HG02981 (cell line): Measurements from ENCODE around the gene RAB11FIP4.

Source experiments
- ATAC-seq: cut with Tn5 transposase; IDR thresholded peaks from one replicate; pipeline ENCODE4 v1.9.1; 2021; ENCODE audit warnings: mild to moderate bottlenecking, moderate library complexity; ENCODE audit not compliant: unreplicated experiment

Gene RAB11FIP4

GRCh38 chr17:31561469-31562375 lies 170.2 kb downstream of the RAB11FIP4 start:
- no peak for ATAC-seq

GRCh38 chr17:31562376-31562840 lies 170.9 kb downstream of the RAB11FIP4 start:
- no peak for ATAC-seq

GRCh38 chr17:31564291-31564690 lies 172.8 kb downstream of the RAB11FIP4 start:
- ATAC-seq: no peak

GRCh38 chr17:31564883-31565301 lies 173.4 kb downstream of the RAB11FIP4 start:
- no peak for ATAC-seq

GRCh38 chr17:31565652-31566051 lies 174.2 kb downstream of the RAB11FIP4 start:
- no peak for ATAC-seq

DNA sequence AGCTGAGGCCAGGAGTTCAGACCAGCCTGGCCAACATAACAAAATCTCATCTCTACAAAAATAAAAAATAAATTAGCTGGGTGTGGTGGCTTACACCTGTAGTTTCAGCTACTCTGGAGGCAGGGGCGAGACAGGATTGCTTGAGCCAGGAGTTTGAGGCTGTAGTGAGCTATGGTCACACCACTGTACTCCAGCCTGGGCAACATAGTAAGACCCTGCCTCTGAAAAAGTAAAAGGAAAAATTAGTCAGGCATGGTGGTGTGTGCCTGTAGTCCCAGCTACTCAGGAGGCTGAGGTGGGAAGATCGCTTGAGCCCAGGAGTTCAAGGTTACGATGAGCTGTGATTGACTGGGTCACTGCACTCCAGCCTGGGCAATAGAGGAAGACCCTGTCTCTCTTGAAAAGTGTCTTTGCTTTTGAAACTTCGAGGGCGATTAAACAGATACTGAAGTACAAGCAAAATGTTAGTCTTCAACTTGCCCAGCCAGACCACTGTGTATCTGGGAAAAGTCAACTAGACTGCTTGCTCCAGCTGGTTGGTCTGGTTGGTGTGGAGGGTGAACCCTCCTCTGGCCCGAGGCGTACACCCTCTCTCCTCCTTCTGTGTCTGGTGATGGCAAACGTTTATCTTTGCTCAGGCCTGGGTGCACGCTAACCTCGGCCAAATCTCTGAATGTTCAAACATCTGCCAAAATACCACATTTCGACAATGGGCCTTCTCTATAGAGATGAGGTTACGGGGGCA lies 174.9 kb downstream of the RAB11FIP4 start:
- ATAC-seq: no peak

DNA sequence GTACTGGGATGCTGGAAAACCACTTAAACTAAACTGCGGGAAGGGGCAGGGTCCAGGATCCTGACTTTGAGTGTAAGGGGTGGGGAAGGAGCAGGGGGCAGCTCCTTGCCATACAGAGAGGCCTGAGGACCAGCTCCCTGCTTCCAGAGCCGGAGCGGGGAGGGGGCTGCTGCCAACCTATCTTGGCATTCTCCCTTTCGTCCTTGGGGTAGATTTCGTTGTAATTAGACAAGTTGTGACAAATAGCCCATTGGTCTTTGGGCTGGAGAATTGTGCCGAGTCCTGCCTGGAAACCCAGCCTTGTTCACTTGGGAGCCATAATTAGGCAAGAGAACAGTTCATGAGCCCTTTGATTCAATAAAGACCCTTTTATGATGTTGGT lies 175.5 kb downstream of the RAB11FIP4 start:
- ATAC-seq: no peak

- ATAC-seq: no peak
Observed at GRCh38 chr17:31568121-31568520, 176.6 kb downstream of the RAB11FIP4 start.

- no peak for ATAC-seq
Observed at GRCh38 chr17:31568539-31568938, 177.1 kb downstream of the RAB11FIP4 start.

- no peak for ATAC-seq
Observed at GRCh38 chr17:31570231-31570630, 178.8 kb downstream of the RAB11FIP4 start.

GRCh38 chr17:31570951-31571892 lies 179.7 kb downstream of the RAB11FIP4 start:
- ATAC-seq: no peak

GRCh38 chr17:31572341-31572740 lies 180.9 kb downstream of the RAB11FIP4 start:
- no peak for ATAC-seq

- no peak for ATAC-seq
Observed at GRCh38 chr17:31573047-31573446, 181.6 kb downstream of the RAB11FIP4 start.

DNA sequence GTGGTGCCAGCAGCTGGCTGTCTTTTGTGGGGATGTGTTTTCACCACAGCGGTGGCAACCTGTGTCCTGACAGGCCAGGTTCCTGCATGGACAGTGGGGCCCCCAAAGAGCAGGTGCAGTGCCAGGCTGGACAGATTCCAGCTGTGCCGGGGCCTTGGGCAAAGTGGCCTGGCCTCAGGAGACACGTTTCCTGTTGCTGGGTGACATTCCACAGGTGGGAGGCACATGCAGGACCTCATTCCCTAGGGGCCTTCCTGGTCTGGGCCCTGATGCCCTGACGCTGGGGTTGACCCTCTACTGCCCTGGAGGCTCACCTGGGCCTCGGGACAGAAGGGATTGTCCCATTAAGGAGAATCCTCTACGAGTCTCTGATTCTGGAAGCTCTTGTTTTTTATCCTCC lies 182.4 kb downstream of the RAB11FIP4 start:
- no peak for ATAC-seq

DNA sequence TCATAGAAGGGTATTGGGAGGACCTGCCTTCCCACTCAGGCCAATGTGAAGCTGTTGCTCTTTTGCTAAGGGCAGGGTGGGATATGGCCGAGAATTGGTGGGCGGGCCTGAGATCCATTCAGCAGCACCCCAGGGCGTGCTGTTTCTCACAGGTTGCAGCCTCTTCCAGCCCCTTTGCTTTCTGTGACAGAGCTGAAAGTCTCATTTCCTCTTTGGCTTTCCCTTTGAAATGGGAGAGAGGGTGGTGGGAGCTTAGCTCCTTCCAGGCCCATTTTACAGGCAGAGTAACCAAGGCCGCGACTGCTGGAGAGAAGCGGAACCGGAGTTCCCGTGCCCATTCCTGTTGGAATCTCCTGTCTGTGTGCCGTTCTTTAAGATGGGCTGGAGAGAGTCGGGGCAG lies 183.0 kb downstream of the RAB11FIP4 start:
- no peak for ATAC-seq

- no peak for ATAC-seq
Observed at GRCh38 chr17:31575043-31575442, 183.6 kb downstream of the RAB11FIP4 start.

DNA sequence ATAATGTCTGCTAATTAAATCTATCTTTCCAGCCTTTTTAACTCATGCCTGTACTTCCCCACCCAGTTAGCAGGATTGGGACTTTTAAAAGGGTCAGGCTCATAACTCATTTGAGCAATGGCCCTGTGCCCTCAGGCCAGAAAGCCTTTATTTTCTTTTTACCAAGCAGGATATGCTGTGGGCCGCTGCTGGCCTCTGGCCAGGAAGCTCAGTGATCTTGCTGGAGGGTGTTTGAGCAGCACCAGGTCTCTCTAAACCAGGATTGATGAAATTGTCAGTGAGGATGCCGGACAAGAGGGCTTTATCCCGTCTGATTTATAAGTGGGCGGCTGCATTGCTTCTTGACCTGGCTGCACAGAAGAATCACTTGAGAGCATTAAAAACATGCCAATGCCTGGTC lies 187.8 kb downstream of the RAB11FIP4 start:
- no peak for ATAC-seq

GRCh38 chr17:31580316-31580705 lies 188.8 kb downstream of the RAB11FIP4 start:
- ATAC-seq: no peak

GRCh38 chr17:31580706-31581490 lies 189.4 kb downstream of the RAB11FIP4 start:
- no peak for ATAC-seq

DNA sequence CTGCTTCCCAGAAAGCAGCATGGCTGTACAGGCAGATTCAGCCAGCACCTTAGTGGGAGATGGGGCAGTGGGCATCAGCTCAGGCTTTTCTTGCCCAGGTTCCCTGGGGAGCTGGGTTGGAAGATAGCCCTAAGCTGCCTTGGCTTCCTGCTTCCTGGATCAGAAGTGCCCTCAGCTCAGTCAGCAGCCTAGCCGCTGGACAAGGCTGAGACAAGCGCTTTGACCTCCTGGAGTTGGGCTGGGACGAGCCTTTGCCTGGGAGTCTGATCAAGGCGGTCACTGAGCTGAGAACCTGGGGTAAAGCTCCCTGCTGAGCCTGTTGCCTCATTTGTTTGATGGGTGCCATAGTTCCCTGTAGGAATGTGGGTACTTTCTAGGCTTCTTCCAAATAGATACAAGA lies 190.0 kb downstream of the RAB11FIP4 start:
- ATAC-seq: no peak
